HG02852 (cell line): ENCODE measurements around the gene NSUN6.

Experiments
- ATAC-seq: cut with Tn5 transposase; IDR thresholded peaks from one replicate; pipeline ENCODE4 v1.9.1; 2021; ENCODE audit warnings: mild to moderate bottlenecking, moderate library complexity; ENCODE audit not compliant: unreplicated experiment

The NSUN6 gene

DNA sequence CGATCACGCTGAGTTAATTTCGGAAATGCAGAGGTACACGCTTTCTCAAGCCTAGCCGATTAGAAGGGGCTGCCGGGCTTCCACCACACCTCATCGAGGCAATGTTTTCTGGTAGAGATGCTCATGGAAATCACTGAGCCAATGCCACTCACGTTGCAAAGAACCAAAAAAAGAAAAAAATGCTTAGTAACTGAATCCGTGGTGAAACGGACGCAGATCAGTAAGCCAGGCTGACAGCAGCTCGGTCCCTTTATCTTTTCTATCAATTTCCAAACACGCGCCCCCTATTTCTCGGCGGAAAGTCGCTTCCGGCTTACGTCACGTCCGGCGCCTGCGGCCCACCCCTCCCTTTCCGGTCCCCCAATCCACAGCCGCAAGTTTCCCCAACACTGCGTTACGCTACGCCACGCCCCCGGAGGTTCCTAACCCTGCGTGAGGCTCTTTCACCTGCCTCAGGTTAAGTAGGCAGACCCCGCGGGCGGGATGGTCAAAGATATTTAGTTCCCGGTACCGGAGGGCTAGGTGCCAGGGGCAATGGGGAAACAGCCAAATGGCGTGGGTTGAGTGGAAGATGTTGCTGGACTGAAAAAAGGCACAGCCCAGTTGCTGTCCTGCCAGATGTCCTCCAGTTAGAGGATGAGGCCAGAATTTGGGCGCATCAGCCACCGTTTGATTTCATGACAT is at the start of gene NSUN6:
Gene NSUN6, minus strand, starts transcription at position 264 of the 684 bp plus-strand sequence. CDS start 384 bp downstream, outside the sequence.
- ATAC-seq = peak; percentile 99

DNA sequence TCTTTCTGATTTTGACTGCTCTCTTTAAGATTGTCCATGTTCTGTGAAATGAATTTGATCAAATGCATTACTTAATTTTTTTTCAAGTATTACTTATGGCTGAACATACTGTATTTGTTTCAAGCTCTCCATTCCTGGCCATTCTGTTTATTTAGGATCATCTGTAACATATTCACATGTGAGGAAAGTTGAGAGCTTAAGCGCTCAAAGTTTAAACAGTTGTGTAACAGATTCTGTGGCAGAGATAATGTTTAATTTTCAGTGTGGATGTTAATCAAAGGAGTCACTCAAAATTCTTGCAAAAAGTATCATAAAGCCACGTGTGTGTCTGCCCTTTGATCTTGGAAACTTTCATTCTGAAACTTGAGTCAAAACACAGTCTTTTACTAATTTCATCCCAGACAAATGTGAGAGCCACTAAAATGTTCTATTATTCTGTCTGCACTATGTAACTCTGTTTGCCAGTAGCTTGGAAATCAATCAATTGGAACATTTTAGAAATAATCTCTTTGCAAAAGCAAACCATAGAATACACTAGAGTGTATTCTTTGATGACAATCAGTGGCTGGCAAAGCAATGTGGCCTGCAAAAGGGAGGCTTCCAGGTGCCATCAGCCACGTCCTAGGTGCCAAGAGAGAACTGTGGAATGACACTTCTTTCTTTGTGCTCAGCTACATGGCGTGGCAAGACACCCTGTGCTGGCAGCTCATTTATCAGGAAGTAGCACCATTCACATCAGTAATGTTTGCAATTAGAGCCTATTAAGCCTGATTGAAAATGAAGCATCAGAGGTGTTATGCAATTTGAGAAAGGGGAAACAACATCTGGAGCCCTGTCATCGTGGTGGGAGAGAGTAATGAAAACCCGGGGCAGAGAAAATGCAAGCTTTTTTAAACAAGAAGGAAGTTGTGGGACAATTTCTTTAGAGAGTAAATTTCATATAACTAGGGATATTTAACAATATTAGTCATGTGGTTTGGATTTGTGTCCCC is 48.8 kb upstream of the NSUN6 start:
- no peak for ATAC-seq

GRCh38 chr10:18690541-18690940 is 39.2 kb upstream of the NSUN6 start:
- no peak for ATAC-seq

DNA sequence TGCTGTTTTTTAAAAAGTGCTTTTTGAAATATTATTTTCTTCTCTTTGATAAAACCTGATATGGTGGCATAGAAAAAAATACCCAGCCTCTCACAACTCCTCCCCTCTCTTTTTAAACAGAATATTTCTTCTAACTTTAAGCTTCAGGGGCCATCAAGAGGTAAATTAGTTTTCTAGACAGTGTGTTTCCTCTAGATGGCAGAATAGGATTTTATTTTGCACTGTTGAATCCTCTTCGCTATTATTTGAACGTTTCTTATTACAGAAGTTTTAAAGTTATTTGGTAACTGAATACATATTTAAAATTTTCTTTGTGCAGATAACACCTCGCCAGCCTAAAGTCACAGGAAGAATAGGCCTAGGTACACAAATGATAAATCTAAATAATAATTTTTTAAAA is 38.1 kb upstream of the NSUN6 start:
- no peak for ATAC-seq

- ATAC-seq = no peak
Measured at GRCh38 chr10:18687706-18688105, 36.3 kb upstream of the NSUN6 start.

GRCh38 chr10:18687195-18687594 is 35.8 kb upstream of the NSUN6 start:
- no peak for ATAC-seq

GRCh38 chr10:18685555-18685954 is 34.2 kb upstream of the NSUN6 start:
- ATAC-seq = no peak

DNA sequence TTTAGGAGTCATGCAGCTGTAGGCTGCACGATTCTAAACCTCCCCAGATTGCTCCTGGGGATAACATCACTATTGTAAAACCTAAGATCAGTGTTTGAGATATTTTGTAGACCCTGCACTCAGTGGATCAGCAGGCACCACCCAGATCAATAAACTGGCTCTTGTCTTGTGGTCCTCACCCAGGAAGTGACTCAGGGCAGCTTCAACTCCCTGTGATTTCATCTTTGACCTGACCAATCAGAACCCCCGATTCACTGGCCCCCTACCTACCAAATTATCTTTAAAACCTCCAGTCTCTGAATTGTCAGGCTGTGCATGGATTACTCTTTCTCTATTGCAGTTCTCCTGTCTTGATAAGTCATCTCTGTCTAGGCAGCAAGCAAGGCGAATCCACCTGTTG is 33.6 kb upstream of the NSUN6 start:
- no peak for ATAC-seq

DNA sequence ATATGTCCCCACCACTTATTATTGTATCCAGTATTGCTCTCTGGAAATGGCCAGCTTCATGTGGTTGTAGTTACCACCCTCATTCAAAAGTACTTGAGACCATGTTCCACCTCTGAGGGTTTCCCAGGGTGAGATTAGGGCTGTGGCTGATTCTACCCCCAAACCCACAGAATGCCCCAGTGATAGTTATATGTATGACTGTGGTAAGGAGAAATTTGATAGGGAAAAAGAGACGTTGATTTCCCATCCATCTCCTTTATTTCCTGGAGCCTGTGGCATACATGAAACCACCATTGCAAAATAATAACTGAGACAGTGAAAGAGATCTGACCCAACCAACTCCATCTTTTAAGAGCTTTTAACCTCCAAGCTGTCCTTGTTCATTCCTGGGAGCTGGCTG is 33.0 kb upstream of the NSUN6 start:
- ATAC-seq = no peak

DNA sequence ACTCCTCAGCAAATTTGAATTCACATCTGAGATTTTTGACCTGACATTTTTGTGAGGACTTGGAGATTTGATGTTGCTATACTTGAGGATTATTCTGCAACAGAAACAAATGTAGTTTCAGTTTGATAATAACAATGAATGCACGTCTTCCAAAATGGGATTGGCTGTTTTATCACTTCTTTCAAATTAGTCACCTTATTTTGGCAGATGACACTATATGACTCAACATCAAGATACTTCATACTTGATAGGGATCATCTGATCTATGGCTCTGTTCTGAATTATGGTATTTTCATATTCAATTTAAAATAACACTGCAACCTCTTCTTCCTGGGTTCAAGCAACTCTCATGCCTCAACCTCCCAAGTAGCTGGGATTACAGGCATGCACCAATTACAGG is 32.0 kb upstream of the NSUN6 start:
- ATAC-seq = no peak

DNA sequence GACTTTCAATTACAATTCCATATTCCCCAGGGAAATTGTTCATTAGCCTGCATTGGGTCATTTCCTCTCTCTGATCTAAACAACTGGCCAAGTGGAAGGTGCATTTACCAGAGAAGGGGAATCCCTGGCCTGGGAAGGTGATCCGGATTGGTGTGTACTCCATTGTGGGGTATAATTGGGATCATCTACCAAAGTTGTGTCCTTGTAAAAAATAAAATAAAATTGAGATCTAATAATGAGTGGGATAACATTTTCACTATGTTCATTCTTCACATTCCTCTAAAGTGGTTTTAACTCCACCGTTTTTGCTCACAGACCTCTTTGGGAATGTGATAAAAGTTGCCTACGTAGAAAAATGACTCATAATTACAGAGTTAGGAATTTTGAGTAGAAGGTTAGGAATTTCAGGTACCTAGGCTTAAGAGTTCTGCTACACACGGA is 30.6 kb upstream of the NSUN6 start:
- no peak for ATAC-seq

DNA sequence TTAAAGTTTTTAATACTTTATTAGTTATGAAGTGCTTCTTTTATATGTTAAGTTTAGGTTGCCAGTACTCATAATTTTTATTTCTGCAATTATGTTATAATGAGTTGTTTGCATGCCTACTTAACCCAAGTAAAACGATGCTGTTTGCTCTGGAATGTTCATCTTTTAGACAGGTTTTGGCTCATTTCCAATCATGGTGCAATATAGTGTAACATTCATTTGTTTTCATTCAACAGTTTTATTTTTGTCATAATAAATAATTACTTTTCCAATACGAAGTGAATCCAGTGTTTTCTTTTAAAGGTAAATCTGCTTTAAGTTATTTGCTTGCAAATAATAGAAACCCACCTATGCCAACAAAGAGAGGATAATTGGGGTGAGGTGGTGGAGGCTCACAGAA is 30.0 kb upstream of the NSUN6 start:
- no peak for ATAC-seq

- no peak for ATAC-seq
Measured at GRCh38 chr10:18680754-18681153, 29.4 kb upstream of the NSUN6 start.

- ATAC-seq = no peak
Measured at GRCh38 chr10:18675086-18675801, 23.9 kb upstream of the NSUN6 start.

DNA sequence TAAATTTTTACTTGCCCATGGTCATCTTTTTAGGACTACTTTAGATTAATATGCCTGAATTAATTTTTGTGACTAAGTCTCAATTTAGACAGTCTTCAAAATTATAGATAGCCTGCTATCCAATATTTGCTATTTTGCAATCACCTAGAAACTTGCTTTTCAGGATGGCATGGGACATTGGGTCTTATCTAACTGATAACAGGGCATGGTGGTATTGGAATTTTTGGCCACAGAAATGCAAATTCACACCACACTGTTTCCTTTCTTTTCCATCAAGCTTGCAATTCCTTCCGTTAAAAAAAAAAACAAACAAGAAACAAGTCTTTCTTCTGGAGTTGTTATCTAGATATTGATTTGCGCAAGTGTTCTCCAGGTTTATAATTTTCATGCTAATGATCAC is 16.6 kb upstream of the NSUN6 start:
- ATAC-seq = no peak

- ATAC-seq = no peak
Measured at GRCh38 chr10:18666810-18667209, 15.4 kb upstream of the NSUN6 start.

- ATAC-seq = no peak
Measured at GRCh38 chr10:18665815-18666558, 14.6 kb upstream of the NSUN6 start.

GRCh38 chr10:18664841-18665478 is 13.6 kb upstream of the NSUN6 start:
- ATAC-seq = no peak

DNA sequence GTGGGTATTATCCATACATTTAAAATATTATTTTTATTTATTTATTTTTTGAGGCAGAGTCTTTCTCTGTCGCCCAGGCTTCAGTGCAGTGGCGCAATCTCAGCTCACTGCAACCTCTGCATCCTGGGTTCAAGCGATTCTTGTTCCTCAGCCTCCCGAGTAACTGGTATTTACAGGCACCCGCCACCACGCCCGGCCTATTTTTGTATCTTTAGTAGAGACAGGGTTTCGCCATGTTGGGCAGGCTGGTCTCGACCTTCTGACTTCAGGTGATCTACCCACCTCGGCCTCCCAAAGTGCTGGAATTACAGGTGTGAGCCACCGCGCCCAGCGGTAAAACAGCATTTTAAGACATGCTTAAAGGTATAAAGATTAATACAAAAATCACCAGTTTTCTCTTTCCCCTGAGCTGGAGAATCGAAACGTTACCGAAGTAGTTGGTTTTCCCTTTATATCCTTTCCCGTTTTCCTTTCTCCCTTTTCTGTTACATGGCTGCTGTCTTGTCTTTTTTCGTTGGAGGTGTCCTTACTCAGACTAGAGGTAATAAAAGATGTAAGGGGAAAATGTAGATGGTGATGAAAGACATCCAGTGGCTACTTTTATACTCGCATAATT is 9.5 kb upstream of the NSUN6 start:
- ATAC-seq = no peak
